CD4-positive, alpha-beta T cell treated with Interleukin-17A for 1 hour (primary cell): ENCODE data around the gene CLCN7.
"Not testable (repeated sequence)": the region's sequence is repeated elsewhere in the genome, so short reads cannot be mapped to it uniquely, and the experiment has no call there.

ENCODE experiments used
- DNase-seq: peaks from one replicate; pipeline ENCODE4 v3.0.0-alpha.2; 2020

CLCN7 gene

DNA sequence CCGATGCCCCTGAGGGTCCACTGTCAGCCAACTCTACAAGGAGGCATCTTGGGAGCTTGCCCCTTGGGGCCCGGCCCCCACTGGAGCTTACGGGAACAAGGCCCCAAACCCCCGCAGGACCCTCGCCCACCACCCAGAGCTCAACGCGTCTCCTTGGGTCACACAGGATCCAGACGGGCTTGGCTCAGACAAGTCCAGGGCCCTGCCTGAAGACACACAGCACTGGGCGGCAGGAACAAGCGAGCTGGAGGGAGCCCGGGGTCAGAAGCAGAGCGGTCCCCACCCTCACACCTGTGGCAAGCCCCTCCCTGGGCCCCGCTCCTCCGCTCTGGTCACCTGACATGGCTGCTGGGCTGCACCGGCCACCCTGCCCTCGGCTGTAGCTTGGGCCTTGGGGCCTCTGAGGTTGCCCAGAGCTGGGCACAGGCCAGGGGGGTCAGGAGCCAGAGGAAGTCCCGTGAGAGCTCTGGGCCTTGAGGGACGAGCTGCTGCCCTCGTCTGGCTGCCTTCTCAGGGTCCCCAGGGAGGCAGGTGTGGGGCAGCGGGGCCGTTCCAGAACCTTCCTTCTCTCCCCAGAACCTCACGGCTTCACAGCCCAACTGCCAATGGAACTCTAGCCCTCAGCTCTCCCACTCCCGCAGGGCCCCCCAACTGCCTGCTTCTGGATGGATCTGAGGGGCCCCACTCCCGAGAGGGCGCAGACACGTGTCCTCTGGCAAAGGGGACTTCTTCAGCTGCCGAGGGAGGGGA is 30.7 kb downstream of the CLCN7 start, which contains the start of gene CCDC154:
Gene CCDC154 (minus strand): TSS at position 577 of the 750 bp plus-strand sequence. CDS start 234 bp downstream, at position 343.
- DNase-seq, result no peak

DNA sequence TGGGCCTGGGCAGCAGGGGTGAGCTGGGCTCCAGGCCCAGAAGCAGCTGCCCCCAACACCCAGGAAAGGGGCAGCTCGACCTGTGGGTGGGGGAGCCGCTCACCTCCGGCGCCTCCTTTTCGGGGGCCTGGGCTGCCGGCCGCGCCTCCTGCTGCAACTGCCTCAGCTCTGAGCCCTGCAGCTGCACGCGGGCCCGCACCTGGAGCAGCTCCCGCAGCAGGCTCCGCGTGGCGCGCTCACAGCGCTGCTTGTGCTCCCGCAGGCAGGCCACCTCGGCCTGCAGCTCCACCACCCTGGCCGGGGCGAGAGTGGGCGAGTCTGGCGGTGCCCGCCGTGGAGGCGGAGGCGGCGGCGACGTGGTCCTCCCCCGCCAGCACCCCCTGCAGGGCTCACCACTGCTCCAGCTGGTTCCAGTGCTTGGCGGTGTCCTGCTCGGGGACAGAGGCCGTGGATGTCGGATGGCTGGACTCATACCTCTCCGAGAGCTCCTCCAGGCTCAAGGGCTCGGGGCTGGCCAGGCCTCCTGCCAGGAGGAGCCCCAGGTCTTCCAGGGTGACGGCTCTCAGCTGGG is 31.3 kb downstream of the CLCN7 start:
- no peak for DNase-seq

DNA sequence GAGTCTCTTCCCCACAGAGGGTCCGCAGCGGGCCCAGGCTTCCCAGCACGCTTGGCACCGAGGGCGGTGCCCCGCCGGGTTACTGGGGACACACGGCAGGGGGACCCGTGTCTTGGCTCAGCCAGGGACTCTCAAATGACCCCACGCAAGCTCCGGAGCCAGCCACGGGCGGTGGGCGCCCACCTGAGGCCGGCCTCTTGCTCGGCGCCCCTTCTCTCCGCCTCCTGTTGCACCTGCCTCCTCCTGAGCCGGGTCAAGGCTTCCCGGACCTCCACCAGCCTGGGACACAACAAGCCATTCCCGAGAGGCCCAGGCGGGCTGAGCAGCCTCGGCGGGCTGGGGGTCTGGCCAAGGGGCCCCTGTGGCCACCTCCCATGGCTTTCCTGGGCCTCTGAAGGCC is 32.1 kb downstream of the CLCN7 start:
- no peak for DNase-seq

DNA sequence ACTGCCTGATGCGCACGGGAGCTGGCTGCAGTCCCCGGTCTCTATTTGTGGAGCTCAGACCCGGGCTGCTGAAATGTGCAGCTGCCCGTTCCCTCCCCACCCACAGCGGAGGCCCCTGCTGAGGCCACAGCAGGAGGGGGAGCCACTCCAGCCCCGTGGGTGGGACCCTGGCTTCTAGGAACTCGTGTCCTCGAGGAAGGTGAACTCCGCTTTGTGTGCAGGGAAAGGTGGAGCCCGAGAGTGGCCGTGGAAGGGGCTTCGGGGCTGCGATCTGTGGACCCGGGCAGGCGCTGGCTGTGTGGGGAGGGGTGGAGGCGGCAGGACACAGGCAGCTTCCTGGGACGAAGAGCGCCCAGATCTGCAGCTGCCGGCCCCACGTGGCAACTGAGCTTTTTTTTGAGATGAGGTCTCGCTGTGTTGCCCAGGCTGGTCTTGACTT is 33.4 kb downstream of the CLCN7 start:
- DNase-seq, result no peak

DNA sequence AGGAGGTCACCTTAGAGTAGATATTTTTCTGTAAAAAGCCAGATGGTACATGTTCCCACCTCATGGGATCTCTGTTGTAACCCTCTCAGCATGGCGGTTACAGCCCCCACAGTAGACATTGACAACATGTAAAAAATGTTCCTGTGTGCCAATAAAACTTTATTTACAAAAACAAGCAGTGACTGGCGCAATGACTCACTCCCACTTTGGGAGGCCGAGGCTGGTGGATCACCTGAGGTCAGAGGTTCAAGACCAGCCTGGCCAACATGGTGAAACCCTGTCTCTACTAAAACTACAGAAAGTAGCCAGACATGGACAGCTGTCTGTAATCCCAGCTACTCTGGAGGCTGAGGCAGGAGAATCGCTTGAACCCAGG is 35.1 kb downstream of the CLCN7 start:
- not testable (repeated sequence) for DNase-seq

DNA sequence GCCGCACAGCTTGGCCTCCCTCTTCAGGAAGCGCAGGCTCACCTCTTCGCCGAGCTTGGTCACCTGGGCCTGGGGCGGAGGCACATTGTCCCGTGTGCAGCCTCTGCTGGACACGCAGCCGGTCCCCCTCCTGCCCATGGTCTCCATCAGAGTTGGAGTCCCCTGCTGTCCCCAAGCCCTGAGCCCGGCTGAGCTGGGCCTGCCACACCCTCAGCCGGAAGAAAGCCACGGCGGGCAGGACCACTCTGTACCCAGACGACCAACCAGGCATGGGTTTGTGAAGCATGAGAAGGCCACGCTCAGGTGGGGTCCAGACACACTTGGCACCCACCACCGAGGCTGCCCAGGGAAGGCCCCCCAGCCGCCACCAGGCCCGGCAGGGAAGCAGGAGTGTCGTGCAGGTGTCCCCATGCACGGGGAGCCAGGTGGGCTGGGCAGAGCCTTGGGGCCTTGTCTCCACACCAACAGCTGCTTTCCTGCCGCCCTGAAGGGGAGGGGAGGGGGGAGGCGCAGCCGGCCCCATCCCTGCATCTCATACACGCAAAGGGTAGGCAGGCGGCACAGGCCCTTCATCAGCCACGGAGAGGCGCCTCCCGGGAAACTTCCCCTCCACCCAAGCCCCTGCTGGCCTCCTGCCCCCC is 35.6 kb downstream of the CLCN7 start:
- no peak for DNase-seq

DNA sequence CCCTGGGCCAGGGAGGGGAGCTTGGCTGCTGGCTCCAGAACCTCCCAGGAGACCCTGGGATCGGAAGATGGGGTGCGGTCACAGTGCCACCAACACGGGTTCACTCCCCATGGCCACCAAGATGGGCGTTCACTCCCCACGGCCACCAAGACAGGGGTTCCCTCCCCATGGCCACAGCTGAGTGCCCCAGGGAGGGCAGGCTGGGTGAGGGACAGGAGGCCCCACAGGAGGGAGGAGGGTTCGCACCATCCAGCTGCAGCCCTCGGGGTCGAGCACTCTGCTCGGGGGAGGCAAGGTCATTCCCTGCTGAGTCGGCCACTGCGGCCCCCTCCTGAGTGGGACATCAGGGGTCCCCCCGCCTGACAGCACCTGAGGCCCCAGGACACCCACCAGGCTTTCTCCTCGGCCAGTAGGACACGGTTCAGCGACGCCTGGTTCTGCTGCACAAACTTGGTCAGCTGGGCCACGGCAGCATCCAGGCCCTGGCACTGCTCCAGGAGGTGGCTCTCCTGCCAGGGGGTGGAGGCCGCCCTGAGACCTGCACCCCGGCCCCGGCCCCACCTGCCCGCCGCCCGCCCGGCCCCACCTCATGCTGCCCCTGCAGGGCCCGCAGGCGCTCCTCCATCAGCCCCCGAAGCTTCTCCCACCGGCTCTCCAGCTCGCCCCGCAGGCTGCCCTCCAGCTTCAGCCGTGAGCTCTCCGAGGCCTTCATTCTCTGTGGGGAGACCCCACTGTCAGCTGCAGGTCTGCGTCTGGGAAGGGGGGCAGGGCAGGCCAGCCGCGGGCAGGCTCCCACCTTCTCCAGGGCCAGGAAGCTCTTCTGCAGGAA is 36.4 kb downstream of the CLCN7 start:
- no peak for DNase-seq

DNA sequence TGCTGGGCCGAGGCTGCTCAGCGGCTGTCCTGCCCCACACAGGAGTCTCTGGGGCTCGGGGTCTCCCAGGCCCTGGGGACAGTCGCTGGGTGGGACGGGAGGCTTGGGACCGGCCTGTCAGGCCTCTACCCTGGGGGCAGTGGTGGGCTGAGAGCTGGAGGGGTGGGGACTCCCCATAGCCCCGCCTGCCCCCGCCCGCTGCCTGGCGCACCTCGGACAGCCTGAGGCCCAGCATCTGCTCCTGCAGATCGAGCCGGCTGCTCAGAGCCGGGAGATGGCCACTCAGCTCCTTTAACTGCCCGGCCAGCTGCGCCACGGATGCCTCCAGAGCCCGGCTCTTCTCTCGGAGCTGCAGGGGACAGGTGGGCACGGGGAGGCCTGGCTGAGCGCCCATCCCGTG is 37.2 kb downstream of the CLCN7 start:
- DNase-seq, result no peak

DNA sequence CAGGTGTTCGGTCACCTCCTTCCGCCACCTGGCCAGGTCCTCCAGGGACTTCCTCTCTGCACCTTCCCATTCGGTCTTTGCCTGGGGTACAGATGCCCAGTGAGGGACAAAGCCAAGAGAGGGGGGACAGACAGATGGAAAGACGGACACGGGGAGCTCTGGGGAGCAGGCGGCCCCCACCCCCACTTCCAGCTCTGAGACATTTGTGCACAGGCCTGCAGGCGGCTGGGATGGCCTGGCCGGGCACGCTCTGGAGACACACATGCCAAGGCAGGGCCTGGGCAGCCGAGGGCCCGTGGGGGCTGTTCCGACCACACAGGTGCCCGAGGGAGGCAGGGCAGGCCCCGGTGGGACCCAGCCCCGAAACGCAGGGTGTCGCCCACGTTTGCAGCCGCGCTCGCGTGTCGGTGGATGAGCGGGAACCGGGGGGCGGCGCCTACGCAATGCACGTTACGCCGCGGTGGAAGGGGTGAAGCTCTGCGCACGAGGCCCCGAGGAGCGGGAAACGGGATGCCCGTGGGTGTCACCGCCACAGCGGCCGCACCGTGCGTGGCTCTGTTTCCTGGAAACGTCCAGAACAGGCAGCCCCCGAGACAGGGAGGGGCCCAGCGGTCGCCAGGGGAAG is 38.0 kb downstream of the CLCN7 start:
- no peak for DNase-seq

DNA sequence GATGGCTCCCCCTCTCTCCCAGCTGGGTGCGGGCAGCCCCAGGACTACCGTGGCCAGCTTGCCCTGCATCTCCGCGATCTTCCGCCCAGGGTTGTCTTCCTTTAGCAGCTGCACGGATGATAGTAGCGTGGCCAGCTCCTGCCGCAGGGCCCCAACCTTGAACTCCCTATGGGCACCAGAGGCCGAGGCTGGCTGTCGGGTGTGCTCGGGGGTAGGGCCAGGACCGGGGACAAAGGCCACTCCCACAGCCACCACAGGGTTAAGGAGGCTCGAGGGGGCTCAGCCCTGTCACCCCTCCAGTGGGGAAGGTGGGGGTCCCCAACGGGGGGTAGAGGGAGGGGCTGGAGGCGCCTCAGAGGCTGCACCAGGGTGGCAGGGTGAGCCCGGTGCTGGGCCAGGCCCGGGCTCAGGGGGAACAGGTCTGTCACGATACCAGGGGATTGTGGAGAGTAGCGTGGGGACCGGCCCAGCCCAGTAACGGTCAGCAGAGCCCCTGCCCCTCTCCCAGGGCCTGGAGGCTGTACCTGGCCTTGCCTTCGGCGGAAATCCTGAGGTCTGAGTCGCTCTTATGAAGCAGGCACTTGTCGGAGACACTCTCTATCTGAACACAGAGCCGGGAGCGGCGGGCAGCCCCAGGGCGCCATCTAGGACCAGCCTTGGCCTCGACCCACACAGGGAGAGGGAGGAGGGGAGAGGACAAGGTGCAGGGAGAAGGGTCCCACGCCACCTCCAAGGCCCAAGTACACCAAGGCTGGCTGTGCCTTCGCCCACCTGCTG is 38.7 kb downstream of the CLCN7 start:
- no peak for DNase-seq

DNA sequence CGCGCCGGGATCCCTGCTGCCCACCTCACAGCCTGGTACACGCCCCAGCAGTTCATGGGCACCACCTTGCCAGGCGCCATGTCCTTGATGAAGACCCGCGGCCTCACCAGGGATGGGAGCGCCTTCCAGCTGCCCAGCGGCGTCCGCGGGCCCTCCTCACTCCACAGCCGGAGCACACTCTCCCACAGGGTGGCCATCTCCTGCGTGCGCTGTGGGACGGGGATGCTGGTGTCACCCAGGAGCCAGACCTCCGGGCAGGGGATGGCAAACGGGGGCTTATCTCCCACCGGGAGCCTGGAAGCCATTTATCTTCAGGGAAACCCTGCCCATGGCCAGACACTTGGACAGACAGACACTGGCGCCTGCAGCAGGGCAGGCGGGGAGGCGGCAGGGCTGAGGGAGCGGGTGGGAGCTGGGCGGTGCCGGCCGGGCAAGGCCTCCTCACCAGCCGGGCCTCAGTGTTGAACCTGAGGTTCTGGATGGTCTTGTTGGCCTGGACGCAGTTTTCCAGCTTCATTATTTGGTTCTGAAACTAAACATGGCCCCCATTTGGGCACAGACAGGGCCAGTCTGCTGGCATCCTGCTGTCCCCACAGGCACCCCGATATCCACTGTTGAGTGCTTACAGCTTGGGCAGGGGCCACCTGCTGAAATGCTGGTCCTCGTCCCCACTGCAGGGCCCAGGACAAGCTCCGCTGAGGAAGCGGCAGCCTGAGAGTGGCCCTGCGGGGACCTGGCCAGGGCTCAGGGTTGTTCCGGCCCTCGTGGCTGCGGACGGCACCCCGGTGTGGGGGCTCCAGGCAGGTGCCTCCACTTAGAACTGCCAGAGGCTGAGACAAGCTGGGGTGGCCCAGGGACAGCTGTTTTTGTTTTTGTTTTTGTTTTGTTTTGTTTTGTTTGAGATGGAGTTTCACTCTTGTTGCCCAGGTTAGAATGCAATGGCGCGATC is 39.9 kb downstream of the CLCN7 start:
- no peak for DNase-seq

DNA sequence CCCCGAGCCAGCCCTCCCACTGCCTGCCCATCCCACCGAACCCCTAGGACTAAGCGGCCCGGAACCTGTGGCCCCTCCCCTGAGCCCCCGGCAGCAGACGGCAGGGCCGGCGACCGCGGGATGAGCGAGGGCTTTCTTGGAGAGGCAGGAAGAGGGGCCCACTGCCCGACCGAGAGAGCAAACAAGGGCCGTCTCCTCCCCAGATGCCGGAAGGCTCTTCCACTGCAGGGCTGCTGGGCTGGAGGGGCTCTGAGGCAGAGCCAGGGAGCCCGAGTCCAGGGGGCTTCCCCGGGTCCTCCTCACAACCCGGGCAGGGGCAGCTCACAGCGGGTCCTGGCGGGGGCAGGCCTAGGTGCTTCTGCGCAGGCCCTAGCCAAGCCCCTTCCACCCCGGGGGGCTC is 41.1 kb downstream of the CLCN7 start:
- no peak for DNase-seq

DNA sequence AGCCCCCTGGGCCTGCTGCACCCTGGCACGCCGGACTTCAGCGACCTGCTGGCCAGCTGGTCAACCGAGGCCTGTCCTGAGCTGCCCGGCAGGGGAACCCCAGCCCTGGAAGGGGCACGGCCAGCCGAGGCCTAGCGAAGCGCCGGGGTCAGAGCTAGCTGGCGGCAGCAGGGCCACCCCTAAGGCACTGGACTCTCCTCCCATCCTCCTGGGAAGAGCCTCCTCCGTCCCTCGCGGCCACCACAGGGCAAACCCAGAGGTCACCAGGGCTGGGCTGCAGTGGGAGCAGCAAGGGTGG is 41.6 kb downstream of the CLCN7 start:
- DNase-seq, result no peak

DNA sequence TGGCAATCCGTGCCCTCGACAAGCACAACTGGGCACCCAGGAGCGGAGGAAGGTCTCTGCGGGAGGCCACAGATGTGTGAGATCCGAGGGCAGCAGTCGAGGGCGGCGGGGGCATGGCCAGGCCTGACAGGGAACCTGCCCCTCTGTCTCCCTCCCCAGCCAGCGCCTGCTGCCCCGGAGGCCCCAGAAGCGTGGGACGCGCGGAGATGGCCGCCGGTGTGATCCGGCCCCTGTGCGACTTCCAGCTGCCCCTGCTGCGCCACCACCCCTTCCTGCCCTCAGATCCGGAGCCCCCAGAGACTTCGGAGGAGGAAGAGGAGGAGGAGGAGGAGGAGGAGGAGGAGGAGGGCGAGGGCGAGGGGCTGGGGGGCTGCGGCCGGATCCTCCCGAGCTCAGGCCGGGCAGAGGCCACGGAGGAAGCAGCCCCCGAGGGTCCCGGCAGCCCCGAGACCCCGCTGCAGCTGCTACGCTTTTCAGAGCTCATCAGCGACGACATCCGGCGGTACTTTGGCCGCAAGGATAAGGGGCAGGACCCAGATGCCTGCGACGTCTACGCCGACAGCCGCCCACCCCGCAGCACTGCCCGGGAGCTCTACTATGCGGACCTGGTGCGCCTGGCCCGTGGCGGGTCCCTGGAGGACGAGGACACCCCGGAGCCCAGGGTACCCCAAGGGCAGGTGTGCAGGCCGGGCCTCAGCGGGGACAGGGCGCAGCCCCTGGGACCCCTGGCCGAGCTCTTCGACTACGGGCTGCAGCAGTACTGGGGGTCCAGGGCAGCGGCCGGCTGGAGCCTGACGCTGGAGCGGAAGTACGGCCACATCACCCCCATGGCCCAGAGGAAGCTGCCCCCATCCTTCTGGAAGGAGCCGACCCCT is 42.2 kb downstream of the CLCN7 start:
- DNase-seq, result no peak

DNA sequence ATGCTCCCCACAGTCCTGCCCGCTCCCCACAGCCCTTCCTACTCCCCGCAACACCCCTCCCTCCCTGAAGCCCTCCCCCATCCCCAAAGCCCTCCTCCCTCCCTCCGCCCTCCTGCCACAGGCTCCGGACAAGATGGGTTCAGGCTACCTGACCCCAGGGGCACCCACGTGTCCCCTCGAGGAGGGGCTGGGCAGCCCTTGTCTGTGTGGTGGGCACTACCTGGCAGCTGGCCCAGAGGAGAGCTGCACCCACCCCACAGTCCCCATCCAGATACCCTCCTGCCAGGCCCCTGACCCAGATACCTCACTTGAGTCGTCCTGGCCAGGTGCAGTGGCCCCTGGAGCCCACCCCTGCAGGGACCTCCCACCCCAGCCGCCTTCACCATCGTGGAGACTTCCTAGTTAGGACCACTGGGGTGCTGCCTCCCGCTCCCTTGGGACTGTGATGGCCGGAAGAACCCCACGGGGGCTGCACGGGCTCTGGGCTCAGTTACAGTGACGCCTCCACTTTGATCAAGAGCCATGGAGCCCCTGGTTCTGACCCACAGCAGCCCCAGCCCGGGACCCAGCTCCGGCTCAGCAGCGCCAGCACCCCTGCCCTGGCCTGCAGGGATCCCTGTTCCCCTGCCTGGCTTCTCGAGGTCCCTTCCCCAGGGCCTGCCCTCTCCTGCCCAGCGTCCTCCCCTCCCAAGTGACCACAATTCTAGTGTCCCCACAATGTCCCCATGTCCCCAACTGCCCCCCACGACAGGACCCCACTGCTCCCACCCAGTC is 43.1 kb downstream of the CLCN7 start:
- no peak for DNase-seq

DNA sequence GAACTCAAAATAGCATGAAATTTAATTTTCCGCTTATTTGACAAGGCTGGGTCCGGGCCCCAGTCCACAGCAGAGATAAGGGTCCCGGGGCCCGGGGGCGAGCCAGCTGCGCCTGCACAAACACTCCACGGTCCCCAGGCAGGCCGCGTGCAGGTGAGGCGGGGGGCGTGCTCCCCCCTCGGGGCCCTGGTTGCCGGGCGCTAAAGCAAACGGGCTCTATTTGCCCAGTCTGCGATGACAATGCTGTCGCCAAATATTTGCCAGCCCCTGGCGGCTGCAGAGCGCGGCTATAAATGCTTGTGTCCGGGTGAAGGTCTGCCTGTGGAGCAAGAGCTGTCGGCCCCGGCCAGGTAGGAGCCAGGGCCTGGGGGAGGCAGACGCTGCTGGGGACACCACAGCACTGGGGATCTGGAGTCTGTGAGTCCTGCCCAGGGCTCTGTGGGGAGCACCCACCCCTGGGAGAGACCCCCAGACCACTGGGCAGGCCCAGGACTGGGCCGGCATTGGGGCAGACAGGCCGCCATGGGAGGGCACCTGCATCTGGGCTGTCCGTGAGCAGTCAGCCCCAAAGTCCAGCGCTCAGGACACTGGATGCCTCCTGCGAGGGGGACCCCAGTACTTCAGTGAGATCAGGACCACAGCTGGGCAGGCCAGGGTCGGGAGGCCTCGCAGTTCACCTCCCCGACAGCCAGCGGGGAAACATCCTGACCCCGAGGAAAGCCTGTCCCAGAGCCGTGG is 43.9 kb downstream of the CLCN7 start, which contains the start of gene PERCC1:
Gene PERCC1 (plus strand): TSS at position 320 of the 738 bp plus-strand sequence. CDS start 1,516 bp downstream, outside the sequence.
- DNase-seq, result no peak

DNA sequence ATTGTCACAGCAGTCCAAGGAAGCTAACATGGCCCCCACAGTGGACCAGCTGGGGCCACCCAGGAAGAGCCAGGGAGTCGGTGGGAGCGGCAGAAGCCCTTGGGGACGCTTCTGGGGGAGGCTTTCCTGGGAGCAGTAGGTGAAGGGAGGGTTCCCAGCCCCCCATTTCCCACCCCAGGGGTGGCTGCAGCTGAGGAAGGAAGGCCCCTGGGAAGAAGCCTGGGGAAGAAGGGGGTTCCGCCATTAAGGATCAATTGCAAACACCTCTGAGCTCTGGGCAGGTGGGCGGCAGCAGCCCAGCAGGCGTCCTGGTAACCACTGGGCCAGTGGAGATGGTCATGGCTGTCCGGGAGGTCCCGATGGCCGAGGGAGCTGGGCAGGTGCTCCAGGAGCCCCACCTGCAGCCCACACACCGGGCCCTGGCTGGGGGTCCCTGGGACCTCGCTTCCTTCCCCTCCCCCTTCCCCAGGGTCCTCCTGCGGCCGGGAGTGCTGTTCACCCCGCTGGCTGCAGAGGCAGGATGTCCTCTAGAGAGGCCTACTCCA is 44.5 kb downstream of the CLCN7 start:
- DNase-seq, result no peak

DNA sequence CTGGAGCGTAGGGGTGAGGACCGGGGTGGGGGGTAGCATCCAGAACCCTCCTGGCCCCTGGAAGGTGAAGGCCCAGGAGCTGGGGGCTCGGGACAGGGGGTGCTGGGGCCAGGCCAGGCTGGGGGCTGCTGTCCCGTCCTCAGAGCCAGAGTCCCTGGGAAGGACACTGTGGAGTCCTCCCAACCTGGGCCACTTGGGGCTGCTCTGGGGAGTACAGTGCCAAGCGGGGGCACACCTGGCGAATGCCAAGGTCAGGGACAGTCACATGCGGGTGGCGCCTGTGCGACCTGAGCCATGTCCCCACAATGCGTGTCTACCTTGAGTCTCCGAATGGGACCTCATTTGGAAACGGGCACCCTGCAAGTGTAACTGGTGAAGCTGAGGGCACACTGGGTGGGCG is 45.2 kb downstream of the CLCN7 start:
- DNase-seq, result no peak
